H9 (cell line): ENCODE data around the gene TENM4. TPM values are rescaled to one million over a fixed set of nuclear protein-coding genes. Genes with fewer than 3 reads are reported as not detected.

Source experiments
- DNase-seq: peaks from one replicate; pipeline ENCODE4 v3.0.0-alpha.2; 2017
- H2AFZ ChIP-seq: one replicate; pipeline ENCODE4 v1.6.1; 2013; ENCODE audit warnings: mild to moderate bottlenecking, low read length, control low read depth, moderate library complexity
- H2AK5ac ChIP-seq: 2 replicates; pipeline ENCODE4 v1.6.1; 2013; ENCODE audit warnings: low read length, control low read depth, mixed read lengths; ENCODE audit not compliant: insufficient read length
- H2BK120ac ChIP-seq: one replicate; pipeline ENCODE4 v1.6.1; 2013; ENCODE audit warnings: low read depth, mild to moderate bottlenecking, low read length, control low read depth, inconsistent platforms; ENCODE audit not compliant: poor library complexity, severe bottlenecking
- H2BK12ac ChIP-seq: 2 replicates; pipeline ENCODE4 v1.6.1; 2013; ENCODE audit warnings: low read length, control low read depth, mixed read lengths, low read depth; ENCODE audit not compliant: insufficient read length
- H2BK15ac ChIP-seq: 2 replicates; pipeline ENCODE4 v1.6.1; 2013; ENCODE audit warnings: low read depth, low read length, control low read depth
- H2BK20ac ChIP-seq: one replicate; pipeline ENCODE4 v1.6.1; 2013; ENCODE audit warnings: low read depth, mild to moderate bottlenecking, low read length, control low read depth, inconsistent platforms; ENCODE audit not compliant: poor library complexity, severe bottlenecking
- H2BK5ac ChIP-seq: 2 replicates; pipeline ENCODE4 v1.6.1; 2013; ENCODE audit warnings: low read length, control low read depth, mixed read lengths; ENCODE audit not compliant: insufficient read length
- H3K14ac ChIP-seq: 2 replicates; pipeline ENCODE4 v1.6.1; 2013; ENCODE audit warnings: low read length, control low read depth; ENCODE audit not compliant: insufficient read depth
- H3K18ac ChIP-seq: 2 replicates; pipeline ENCODE4 v1.6.1; 2013; ENCODE audit warnings: low read depth, mild to moderate bottlenecking, mixed read lengths, low read length, control low read depth; ENCODE audit not compliant: insufficient read length
- H3K23ac ChIP-seq: 2 replicates; pipeline ENCODE4 v1.6.1; 2013; ENCODE audit warnings: low read length, control low read depth, mixed read lengths, low read depth; ENCODE audit not compliant: insufficient read length
- H3K23me2 ChIP-seq: 2 replicates; pipeline ENCODE4 v1.6.1; 2013; ENCODE audit warnings: low read depth, mild to moderate bottlenecking, mixed read lengths, low read length, control low read depth; ENCODE audit not compliant: insufficient read length, poor library complexity, severe bottlenecking
- H3K27ac ChIP-seq: 2 replicates; pipeline ENCODE4 v1.5.1; 2013; ENCODE audit warnings: low read length, control low read depth, mixed read lengths, low read depth; ENCODE audit not compliant: insufficient read length
- H3K27me3 ChIP-seq: 2 replicates; pipeline ENCODE4 v1.6.1; 2013; ENCODE audit warnings: low read length, control low read depth, inconsistent platforms; ENCODE audit not compliant: insufficient read depth
- H3K4ac ChIP-seq: 2 replicates; pipeline ENCODE4 v1.6.1; 2013; ENCODE audit warnings: low read depth, mild to moderate bottlenecking, control low read depth, inconsistent platforms, low read length, moderate library complexity
- H3K4me1 ChIP-seq: 2 replicates; pipeline ENCODE4 v1.6.1; 2013; ENCODE audit warnings: low read length, control low read depth, inconsistent platforms; ENCODE audit not compliant: insufficient read depth
- H3K4me2 ChIP-seq: 2 replicates; pipeline ENCODE4 v1.6.1; 2013; ENCODE audit warnings: low read length, control low read depth, mixed read lengths; ENCODE audit not compliant: insufficient read length, insufficient read depth
- H3K56ac ChIP-seq: 2 replicates; pipeline ENCODE4 v1.6.1; 2013; ENCODE audit warnings: low read depth, mild to moderate bottlenecking, mixed read lengths, low read length, control low read depth; ENCODE audit not compliant: insufficient read length
- H3K79me1 ChIP-seq: 2 replicates; pipeline ENCODE4 v1.6.1; 2013; ENCODE audit warnings: low read depth, mild to moderate bottlenecking, moderate library complexity, low read length, control low read depth, inconsistent platforms; ENCODE audit not compliant: insufficient read depth, poor library complexity, severe bottlenecking
- H3K79me2 ChIP-seq: 2 replicates; pipeline ENCODE4 v1.6.1; 2013; ENCODE audit warnings: low read length, control low read depth, inconsistent platforms; ENCODE audit not compliant: insufficient read depth
- H3K9ac ChIP-seq: 2 replicates; pipeline ENCODE4 v1.6.1; 2013; ENCODE audit warnings: low read length, control low read depth, mixed read lengths; ENCODE audit not compliant: insufficient read length; ENCODE audit errors: extremely low read depth
- H3K9me3 ChIP-seq: one replicate; pipeline ENCODE4 v1.6.1; 2013; ENCODE audit warnings: low read depth, low read length, inconsistent platforms; ENCODE audit not compliant: control insufficient read depth
- H3T11ph ChIP-seq: one replicate; pipeline ENCODE4 v1.6.1; 2013; ENCODE audit warnings: mild to moderate bottlenecking, low read length, control low read depth, inconsistent platforms
- H4K20me1 ChIP-seq: one replicate; pipeline ENCODE4 v1.6.1; 2013; ENCODE audit not compliant: control insufficient read depth, insufficient read length, insufficient read depth
- H4K5ac ChIP-seq: 2 replicates; pipeline ENCODE4 v1.6.1; 2013; ENCODE audit warnings: low read depth, mild to moderate bottlenecking, mixed read lengths, low read length, control low read depth; ENCODE audit not compliant: insufficient read length
- H4K8ac ChIP-seq: replicated peaks from 2 replicates; pipeline ENCODE4 v1.6.1; 2013; ENCODE audit warnings: low read length, control low read depth, mixed read lengths, low read depth; ENCODE audit not compliant: insufficient read length
- H4K91ac ChIP-seq: 2 replicates; pipeline ENCODE4 v1.6.1; 2013; ENCODE audit warnings: low read depth, mild to moderate bottlenecking, moderate library complexity, mixed read lengths, low read length, control low read depth; ENCODE audit not compliant: insufficient read length
- H3K27ac Mint-ChIP-seq, 3 experiments: 2 replicates in 2 of 3; 3 replicates in 1 of 3; pipeline ENCODE4 v1.8.0; 2020 to 2021; ENCODE audit warnings: mixed read lengths in 3 of 3, mild to moderate bottlenecking in 1 of 3, moderate library complexity in 1 of 3
- H3K27me3 Mint-ChIP-seq: 2 replicates; pipeline ENCODE4 v1.8.0; 2021; ENCODE audit warnings: low read depth, mild to moderate bottlenecking, moderate library complexity, mixed read lengths
- H3K36me3 Mint-ChIP-seq, 3 experiments: 2 replicates in 2 of 3; 3 replicates in 1 of 3; pipeline ENCODE4 v1.8.0; 2020 to 2021; ENCODE audit warnings: low read depth in 3 of 3, mixed read lengths in 3 of 3; ENCODE audit not compliant: insufficient read depth in 1 of 3
- H3K4me1 Mint-ChIP-seq, 2 experiments: 2 replicates each; pipeline ENCODE4 v1.8.0; 2020; ENCODE audit warnings: mixed read lengths in 2 of 2
- H3K4me3 Mint-ChIP-seq, 2 experiments: 2 replicates in 1 of 2; 3 replicates in 1 of 2; pipeline ENCODE4 v1.8.0; 2020 to 2021; ENCODE audit warnings: mild to moderate bottlenecking in 2 of 2, mixed read lengths in 2 of 2, moderate library complexity in 1 of 2
- H3K9me3 Mint-ChIP-seq, 2 experiments: 2 replicates in 1 of 2; 3 replicates in 1 of 2; pipeline ENCODE4 v1.8.0; 2020; ENCODE audit warnings: mild to moderate bottlenecking in 2 of 2, mixed read lengths in 2 of 2, moderate library complexity in 1 of 2
- WGBS: extraction: QIAGEN DNeasy Blood & Tissue Kit; methylation state at CpG from one replicate; pipeline ENCODE4 v1.1.7; 2013; ENCODE audit warnings: missing lambda C conversion rate, low lambda C conversion rate, mixed read lengths; ENCODE audit not compliant: insufficient read length; ENCODE audit errors: extremely low coverage; 5-methylcytosine and 5-hydroxymethylcytosine counted together
- total RNA-seq: library from RNA; stranded (reverse); gene quantifications from 2 replicates; pipeline ENCODE4 v1.2.1, GENCODE V29; 2021
- TF ChIP-seq, protein P1 (sequence below): fragments of 200-600 bp; sonication (generic); conservative IDR thresholded peaks from 3 replicates; pipeline ENCODE4 v1.8.0; 2021; ENCODE audit warnings: antibody characterized with exemption, mild to moderate bottlenecking

TENM4 gene
- total RNA-seq, 1 experiment from 2014 or later, result 4.6 TPM

DNA sequence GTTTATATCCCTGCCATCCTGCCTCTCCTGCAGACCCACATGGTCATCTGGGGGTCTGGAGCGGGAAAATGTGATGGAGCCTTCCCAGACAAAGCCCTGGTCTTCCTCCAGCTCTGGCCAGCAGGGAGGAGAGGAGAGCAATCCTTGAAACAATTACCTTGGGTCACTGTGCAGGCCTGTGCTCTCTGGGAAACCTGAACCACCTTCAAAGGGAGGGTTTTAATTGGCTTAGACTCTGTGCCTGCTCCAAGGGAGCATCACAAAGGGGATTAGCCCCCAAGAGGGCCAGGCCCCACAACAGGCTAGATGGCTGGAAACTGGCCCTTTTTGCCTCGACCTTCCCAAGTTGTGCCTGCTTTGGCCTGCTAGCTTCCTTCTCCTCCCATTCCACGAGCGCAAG lies 351.9 kb downstream of the TENM4 start:
- H3K4me2 ChIP-seq, result no peak overlapping the region
- no peak overlapping the region for H2AK5ac ChIP-seq
- H3K27ac ChIP-seq, result no peak overlapping the region
- Mint-ChIP-seq H3K4me1 (peaks cover 33 to 39% of the 10 kb centered on the region in 2 experiments), H3K9me3 (peaks cover 0 to 2% of the 10 kb centered on the region in 2 experiments; a peak in 1 of 5 replicates), H3K27me3 (peaks cover 5% of the 10 kb centered on the region), H3K36me3 (no peaks in the 10 kb centered on the region), H3K4me3 (no peak overlapping the region), H3K27ac (peak overlapping the region in 2 of 3 experiments; percentile 57 to 81; a peak in 1 of 7 replicates)
- H3K27me3 ChIP-seq, result no peaks in the 10 kb centered on the region
- no peak overlapping the region for H2BK12ac ChIP-seq
- no peak overlapping the region for H2BK5ac ChIP-seq
- no peak overlapping the region for H3K56ac ChIP-seq
- no peak overlapping the region for H4K91ac ChIP-seq
- H3K18ac ChIP-seq, result no peak overlapping the region
- no peak overlapping the region for H3K9ac ChIP-seq
- no peak overlapping the region for H4K5ac ChIP-seq
- no peak overlapping the region for H3K4ac ChIP-seq
- H3K23me2 ChIP-seq, result no peaks in the 10 kb centered on the region
- H3K23ac ChIP-seq, result no peak overlapping the region
- no peak overlapping the region for H3T11ph ChIP-seq
- H3K9me3 ChIP-seq, result no peaks in the 10 kb centered on the region
- no peak overlapping the region for H4K8ac ChIP-seq
- TF ChIP-seq, protein P1, sequence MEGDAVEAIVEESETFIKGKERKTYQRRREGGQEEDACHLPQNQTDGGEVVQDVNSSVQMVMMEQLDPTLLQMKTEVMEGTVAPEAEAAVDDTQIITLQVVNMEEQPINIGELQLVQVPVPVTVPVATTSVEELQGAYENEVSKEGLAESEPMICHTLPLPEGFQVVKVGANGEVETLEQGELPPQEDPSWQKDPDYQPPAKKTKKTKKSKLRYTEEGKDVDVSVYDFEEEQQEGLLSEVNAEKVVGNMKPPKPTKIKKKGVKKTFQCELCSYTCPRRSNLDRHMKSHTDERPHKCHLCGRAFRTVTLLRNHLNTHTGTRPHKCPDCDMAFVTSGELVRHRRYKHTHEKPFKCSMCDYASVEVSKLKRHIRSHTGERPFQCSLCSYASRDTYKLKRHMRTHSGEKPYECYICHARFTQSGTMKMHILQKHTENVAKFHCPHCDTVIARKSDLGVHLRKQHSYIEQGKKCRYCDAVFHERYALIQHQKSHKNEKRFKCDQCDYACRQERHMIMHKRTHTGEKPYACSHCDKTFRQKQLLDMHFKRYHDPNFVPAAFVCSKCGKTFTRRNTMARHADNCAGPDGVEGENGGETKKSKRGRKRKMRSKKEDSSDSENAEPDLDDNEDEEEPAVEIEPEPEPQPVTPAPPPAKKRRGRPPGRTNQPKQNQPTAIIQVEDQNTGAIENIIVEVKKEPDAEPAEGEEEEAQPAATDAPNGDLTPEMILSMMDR, result no peak; the same call in 2 of the 3 replicates
- H3K79me1 ChIP-seq, result no peaks in the 10 kb centered on the region
- H2AFZ ChIP-seq, result no peak overlapping the region
- H2BK15ac ChIP-seq, result no peak overlapping the region
- no peak overlapping the region for H2BK120ac ChIP-seq
- DNase-seq, result no peak
- no CpG with 5 or more reads among the region's 4 CpGs for WGBS
- H3K4me1 ChIP-seq, result no peaks in the 10 kb centered on the region
- H2BK20ac ChIP-seq, result no peak overlapping the region
- no peak overlapping the region; the same call in 1 of the 2 replicates for H3K14ac ChIP-seq
- no peaks in the 10 kb centered on the region for H4K20me1 ChIP-seq
- no peaks in the 10 kb centered on the region for H3K79me2 ChIP-seq
